HL-60 (cell line): Measurements from ENCODE around the gene ZNF850.

Experiments used
- GABPA ChIP-seq: IDR thresholded peaks from 2 replicates; pipeline ENCODE4 v1.6.1; 2012; ENCODE audit warnings: low read depth
- POLR2AphosphoS5 ChIP-seq: IDR thresholded peaks from 2 replicates; pipeline ENCODE4 v1.6.1; 2012; ENCODE audit warnings: low read depth
- TF ChIP-seq, protein P1 (sequence below): IDR thresholded peaks from one replicate; pipeline ENCODE4 v1.5.1; 2011; ENCODE audit warnings: low read length, control low read depth, inconsistent platforms; ENCODE audit not compliant: insufficient read depth

DNA sequence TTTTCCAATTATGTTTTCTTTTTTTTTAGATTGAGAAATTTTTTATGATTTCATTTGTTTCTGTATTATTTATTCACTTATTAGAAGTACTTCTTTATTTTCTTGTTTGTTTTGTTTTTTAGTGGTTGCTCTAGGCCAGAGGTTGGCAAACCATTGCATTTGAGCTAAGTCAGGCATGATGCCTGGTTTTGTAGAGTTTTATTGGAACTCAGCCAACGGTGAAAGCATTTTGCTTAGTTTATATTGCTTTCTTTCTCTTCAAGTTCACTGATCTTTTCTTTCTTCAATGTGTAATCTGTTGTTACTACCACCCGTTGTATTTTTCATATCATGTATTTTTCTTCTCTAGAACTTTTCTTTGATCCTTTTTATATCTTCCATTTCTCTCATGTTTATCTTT is 65.5 kb downstream of the ZNF850 start:
- TF ChIP-seq, protein P1, sequence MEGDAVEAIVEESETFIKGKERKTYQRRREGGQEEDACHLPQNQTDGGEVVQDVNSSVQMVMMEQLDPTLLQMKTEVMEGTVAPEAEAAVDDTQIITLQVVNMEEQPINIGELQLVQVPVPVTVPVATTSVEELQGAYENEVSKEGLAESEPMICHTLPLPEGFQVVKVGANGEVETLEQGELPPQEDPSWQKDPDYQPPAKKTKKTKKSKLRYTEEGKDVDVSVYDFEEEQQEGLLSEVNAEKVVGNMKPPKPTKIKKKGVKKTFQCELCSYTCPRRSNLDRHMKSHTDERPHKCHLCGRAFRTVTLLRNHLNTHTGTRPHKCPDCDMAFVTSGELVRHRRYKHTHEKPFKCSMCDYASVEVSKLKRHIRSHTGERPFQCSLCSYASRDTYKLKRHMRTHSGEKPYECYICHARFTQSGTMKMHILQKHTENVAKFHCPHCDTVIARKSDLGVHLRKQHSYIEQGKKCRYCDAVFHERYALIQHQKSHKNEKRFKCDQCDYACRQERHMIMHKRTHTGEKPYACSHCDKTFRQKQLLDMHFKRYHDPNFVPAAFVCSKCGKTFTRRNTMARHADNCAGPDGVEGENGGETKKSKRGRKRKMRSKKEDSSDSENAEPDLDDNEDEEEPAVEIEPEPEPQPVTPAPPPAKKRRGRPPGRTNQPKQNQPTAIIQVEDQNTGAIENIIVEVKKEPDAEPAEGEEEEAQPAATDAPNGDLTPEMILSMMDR: no peak
- TF ChIP-seq POLR2AphosphoS5 (no peak), GABPA (no peak)
